Activated T-cell treated with anti-CD3 and anti-CD28 coated beads for 24 hours (primary cell): ENCODE measurements around the gene WLS.
"Not testable (repeated sequence)": the region's sequence is repeated elsewhere in the genome, so short reads cannot be mapped to it uniquely, and the experiment has no call there.

Source experiments
- DNase-seq: peaks from one replicate; pipeline ENCODE4 v3.0.0-alpha.2; 2020; ENCODE audit warnings: low read depth

The WLS gene

GRCh38 chr1:68164918-68165317, 67.4 kb downstream of the WLS start:
- DNase-seq, result no peak

GRCh38 chr1:68163220-68163619, 69.1 kb downstream of the WLS start:
- DNase-seq, result no peak

GRCh38 chr1:68162761-68163160, 69.6 kb downstream of the WLS start:
- no peak for DNase-seq

GRCh38 chr1:68161672-68162071, 70.7 kb downstream of the WLS start:
- not testable (repeated sequence) for DNase-seq

GRCh38 chr1:68160935-68161334, 71.4 kb downstream of the WLS start:
- not testable (repeated sequence) for DNase-seq

- no peak for DNase-seq
These were observed 72.3 kb downstream of the WLS start for GRCh38 chr1:68160021-68160420.

- DNase-seq, result no peak
These were observed 73.5 kb downstream of the WLS start for GRCh38 chr1:68158837-68159236.

GRCh38 chr1:68157416-68157815, 74.9 kb downstream of the WLS start:
- no peak for DNase-seq

- no peak for DNase-seq
These were observed 80.6 kb downstream of the WLS start for GRCh38 chr1:68151690-68152089.

- no peak for DNase-seq
These were observed 82.4 kb downstream of the WLS start for GRCh38 chr1:68149907-68150306.

GRCh38 chr1:68149110-68149798, 83.1 kb downstream of the WLS start:
- no peak for DNase-seq

GRCh38 chr1:68148631-68149030, 83.7 kb downstream of the WLS start:
- no peak for DNase-seq

GRCh38 chr1:68147534-68148171, 84.7 kb downstream of the WLS start:
- DNase-seq, result no peak

GRCh38 chr1:68145418-68146126, 86.8 kb downstream of the WLS start:
- DNase-seq, result no peak

- no peak for DNase-seq
These were observed 87.5 kb downstream of the WLS start for GRCh38 chr1:68144856-68145255.

- DNase-seq, result no peak
These were observed 88.7 kb downstream of the WLS start for GRCh38 chr1:68143633-68144032.

GRCh38 chr1:68142461-68142860, 89.9 kb downstream of the WLS start:
- no peak for DNase-seq

GRCh38 chr1:68142036-68142435, 90.3 kb downstream of the WLS start:
- DNase-seq, result no peak

GRCh38 chr1:68141071-68142021, 91.0 kb downstream of the WLS start:
- no peak for DNase-seq

GRCh38 chr1:68140536-68140935, 91.8 kb downstream of the WLS start:
- no peak for DNase-seq

GRCh38 chr1:68136187-68136586, 96.1 kb downstream of the WLS start:
- DNase-seq, result no peak
